ENCODE measurements around the gene P2RX7. TPM values are rescaled to one million over a fixed set of nuclear protein-coding genes. Genes with fewer than 3 reads are reported as not detected.

Gene P2RX7
- polyA plus RNA-seq, 3 donors: 12.3 to 66.3 (median 20.5) TPM

- peaks cover 36 to 38% of the 10 kb centered on the region in 2 donors for H3K4me1 ChIP-seq (ENCODE audit: control insufficient read depth in 1 of 2, insufficient read depth in 2 of 2, low read length in 2 of 2)
These were observed 84.4 kb downstream of the P2RX7 start for GRCh38 chr12:121217063-121217462.

GRCh38 chr12:121217761-121218160 lies 85.1 kb downstream of the P2RX7 start:
- no peak overlapping the region for H2AFZ ChIP-seq (ENCODE audit: insufficient read depth, low read depth, low read length, poor library complexity, severe bottlenecking)
- peaks cover 44 to 64% of the 10 kb centered on the region in 2 donors for H3K36me3 ChIP-seq (replicated peaks in 1 of 2; ENCODE audit: control insufficient read depth in 1 of 2, insufficient read depth in 2 of 2, low read length in 2 of 2)
- DNase-seq: no peak
- H3K9ac ChIP-seq (ENCODE audit: insufficient read depth, low read length, poor library complexity, severe bottlenecking): no peak overlapping the region
- Mint-ChIP-seq H3K9me3 (no peaks in the 10 kb centered on the region), H3K27me3 (ENCODE audit: low read depth in 3 of 3) (peaks cover 0 to 3% (median 0%) of the 10 kb centered on the region in 3 donors), H3K36me3 (peaks cover 55 to 74% of the 10 kb centered on the region in 2 donors), H3K4me3 (no peak overlapping the region), H3K4me1 (peaks cover 44% of the 10 kb centered on the region), H3K27ac (peak overlapping the region in 2 of 7 donors; percentile 33 to 50)
- peaks cover 37 to 41% of the 10 kb centered on the region in 2 donors for H3K4me1 ChIP-seq (ENCODE audit: control insufficient read depth in 1 of 2, insufficient read depth in 2 of 2, low read length in 2 of 2)
- H3K9me3 ChIP-seq (replicated peaks in 1 of 2; ENCODE audit: control insufficient read depth in 1 of 2, insufficient read depth in 1 of 2, low read length in 2 of 2): no peaks in the 10 kb centered on the region
- WGBS (ENCODE audit: insufficient coverage): 100% methylated on average over 4 of the region's 5 CpGs
- H3K27ac ChIP-seq (ENCODE audit: low read depth in 1 of 2, low read length in 2 of 2): no peak overlapping the region
- intact Hi-C loops (cut with micrococcal nuclease): loop anchor here in 1 of 2 donors (5.0 kb wide), 1 partner anchor 40 kb away; no protein-coding TSS in a partner anchor
- H3K4me2 ChIP-seq (replicated peaks; ENCODE audit: extremely low read depth, low read length, poor library complexity, severe bottlenecking): no peak overlapping the region
- H3K27me3 ChIP-seq (ENCODE audit: control insufficient read depth in 2 of 2, insufficient read depth in 2 of 2, low read length in 2 of 2): no peaks in the 10 kb centered on the region
- H4K20me1 ChIP-seq (ENCODE audit: insufficient read depth, low read length): no peaks in the 10 kb centered on the region
- TF ChIP-seq CTCF (IDR thresholded peaks at IDR 0.05): no peak
- H3K4me3 ChIP-seq (replicated peaks in 1 of 3; ENCODE audit: low read depth in 2 of 3, low read length in 3 of 3): no peak overlapping the region
- peaks cover 50% of the 10 kb centered on the region for H3K79me2 ChIP-seq (ENCODE audit: insufficient read depth, low read length)

More at GRCh38 chr12:121217063-121217462, 84.4 kb downstream of the P2RX7 start:
- Histone ChIP-seq H3K79me2 (ENCODE audit: insufficient read depth, low read length) (peaks cover 55% of the 10 kb centered on the region), H3K4me2 (replicated peaks; ENCODE audit: extremely low read depth, low read length, poor library complexity, severe bottlenecking) (no peak overlapping the region), H2AFZ (ENCODE audit: insufficient read depth, low read depth, low read length, poor library complexity, severe bottlenecking) (no peak overlapping the region), H3K27ac (ENCODE audit: low read depth in 1 of 2, low read length in 2 of 2) (no peak overlapping the region), H3K9me3 (replicated peaks in 1 of 2; ENCODE audit: control insufficient read depth in 1 of 2, insufficient read depth in 1 of 2, low read length in 2 of 2) (no peaks in the 10 kb centered on the region), H3K9ac (ENCODE audit: insufficient read depth, low read length, poor library complexity, severe bottlenecking) (no peak overlapping the region), H4K20me1 (ENCODE audit: insufficient read depth, low read length) (no peaks in the 10 kb centered on the region), H3K4me3 (replicated peaks in 1 of 3; ENCODE audit: low read depth in 2 of 3, low read length in 3 of 3) (no peak overlapping the region), H3K36me3 (replicated peaks in 1 of 2; ENCODE audit: control insufficient read depth in 1 of 2, insufficient read depth in 2 of 2, low read length in 2 of 2) (peaks cover 39 to 57% of the 10 kb centered on the region in 2 donors), H3K27me3 (ENCODE audit: control insufficient read depth in 2 of 2, insufficient read depth in 2 of 2, low read length in 2 of 2) (no peaks in the 10 kb centered on the region)
- Mint-ChIP-seq H3K27me3 (ENCODE audit: low read depth in 3 of 3) (peaks cover 0 to 3% (median 0%) of the 10 kb centered on the region in 3 donors), H3K36me3 (peaks cover 53 to 69% of the 10 kb centered on the region in 2 donors), H3K4me3 (no peak overlapping the region), H3K9me3 (no peaks in the 10 kb centered on the region), H3K4me1 (peaks cover 44% of the 10 kb centered on the region), H3K27ac (peak overlapping the region in 5 of 7 donors; percentile 4 to 76 (median 13))
- DNase-seq: no peak
- intact Hi-C loops (cut with micrococcal nuclease): loop anchor here in 1 of 2 donors (5.0 kb wide), 1 partner anchor 40 kb away; no protein-coding TSS in a partner anchor
- no peak for TF ChIP-seq CTCF (IDR thresholded peaks at IDR 0.05)
- 93% methylated on average over 8 of the region's 8 CpGs for WGBS (ENCODE audit: insufficient coverage)
